ENCODE data around the gene PELI2.

DNA sequence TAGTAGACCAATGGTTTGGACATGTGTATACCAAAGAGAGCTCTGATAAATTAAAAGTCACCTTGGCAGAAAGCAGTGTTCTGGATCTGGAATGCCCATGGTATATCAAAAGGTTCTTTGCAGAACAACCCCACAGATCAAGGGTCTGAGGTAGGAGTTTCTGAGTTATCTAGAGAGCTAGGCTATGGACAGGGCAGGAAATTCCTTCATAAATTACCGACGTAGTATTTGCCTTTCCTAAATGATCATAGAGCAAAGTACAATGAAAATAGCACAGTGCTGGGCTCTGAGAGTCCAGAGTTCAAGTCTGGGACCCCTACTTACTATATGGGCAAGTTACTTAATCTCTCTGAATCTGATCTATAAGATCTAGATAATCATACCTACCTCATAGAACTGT, 35.3 kb upstream of the PELI2 start:
- no peak for TF ChIP-seq CTCF (IDR thresholded peaks at IDR 0.05)
- no peak for TF ChIP-seq POLR2A (IDR thresholded peaks at IDR 0.05)
